ENCODE results near the gene CKM.
"Not testable (repeated sequence)": the region's sequence is repeated elsewhere in the genome, so short reads cannot be mapped to it uniquely, and the experiment has no call there.

CKM gene

DNA sequence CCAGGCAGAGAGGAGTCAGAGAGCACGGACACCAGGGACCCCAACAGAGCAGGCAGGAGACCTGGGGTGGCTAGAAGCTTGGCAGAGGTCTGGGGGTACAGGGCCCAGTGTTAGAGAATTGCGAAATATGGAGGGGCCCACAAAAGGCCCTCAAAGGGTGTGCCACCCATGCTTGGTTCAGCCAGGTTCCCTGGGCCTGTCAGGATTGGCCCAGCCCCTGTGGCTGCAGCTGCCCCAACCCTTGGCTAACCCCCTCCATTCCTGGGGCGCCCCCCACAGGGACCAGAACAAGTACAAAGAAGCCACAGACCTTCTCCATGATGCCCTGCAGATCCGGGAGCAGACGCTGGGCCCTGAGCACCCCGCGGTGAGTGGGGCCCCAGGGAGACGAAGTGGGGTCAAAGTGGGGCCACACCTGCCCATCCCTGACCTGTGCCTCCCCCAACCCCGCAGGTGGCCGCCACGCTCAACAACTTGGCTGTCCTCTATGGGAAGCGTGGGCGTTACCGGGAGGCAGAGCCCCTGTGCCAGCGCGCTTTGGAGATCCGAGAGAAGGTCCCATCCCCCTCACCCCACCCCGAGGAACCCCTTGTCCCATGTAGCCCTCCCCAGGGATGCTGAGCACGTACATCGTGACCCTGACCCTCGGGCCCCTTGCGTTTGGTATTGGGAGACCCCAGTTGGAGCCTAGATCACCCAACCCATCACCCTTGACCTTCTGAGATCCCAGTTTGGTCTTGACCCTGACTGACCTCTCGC lies 25.9 kb upstream of the CKM start:
- no peak for FAIRE-seq

DNA sequence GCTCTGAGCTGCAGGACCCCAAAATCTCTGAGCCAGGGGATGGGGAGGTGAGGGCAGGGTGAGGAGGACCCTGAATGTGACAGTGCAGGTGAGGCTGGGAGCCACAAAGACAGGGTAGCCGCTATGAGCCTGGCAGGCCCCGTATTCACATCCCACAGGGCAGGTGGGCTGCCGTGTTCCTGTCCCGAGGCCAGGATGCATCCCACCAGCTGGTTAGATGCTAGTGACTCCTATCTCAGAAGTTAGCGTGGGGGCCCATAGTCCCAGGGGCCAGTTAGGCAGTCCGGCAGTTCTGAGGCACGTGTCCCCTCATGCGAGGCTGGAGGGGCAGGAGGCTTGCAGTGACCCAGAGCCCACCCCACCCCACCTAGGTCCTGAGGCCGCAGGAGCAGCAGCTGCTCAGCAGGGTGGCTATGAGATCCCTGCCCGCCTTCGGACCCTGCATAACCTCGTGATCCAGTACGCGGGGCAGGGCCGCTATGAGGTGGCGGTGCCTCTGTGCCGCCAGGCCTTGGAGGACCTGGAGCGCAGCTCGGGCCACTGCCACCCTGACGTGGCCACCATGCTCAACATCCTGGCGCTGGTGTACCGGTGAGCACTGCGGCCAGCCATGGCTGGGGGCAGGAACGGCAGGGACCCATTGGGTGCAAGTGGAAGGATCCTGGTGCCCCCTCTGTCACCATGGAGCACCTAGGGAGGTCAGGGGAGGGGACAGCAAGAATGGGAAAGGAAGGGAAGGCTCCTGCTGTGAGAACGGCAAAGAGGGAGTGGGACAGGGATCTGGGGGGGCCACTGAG lies 25.1 kb upstream of the CKM start:
- FAIRE-seq, result no peak

DNA sequence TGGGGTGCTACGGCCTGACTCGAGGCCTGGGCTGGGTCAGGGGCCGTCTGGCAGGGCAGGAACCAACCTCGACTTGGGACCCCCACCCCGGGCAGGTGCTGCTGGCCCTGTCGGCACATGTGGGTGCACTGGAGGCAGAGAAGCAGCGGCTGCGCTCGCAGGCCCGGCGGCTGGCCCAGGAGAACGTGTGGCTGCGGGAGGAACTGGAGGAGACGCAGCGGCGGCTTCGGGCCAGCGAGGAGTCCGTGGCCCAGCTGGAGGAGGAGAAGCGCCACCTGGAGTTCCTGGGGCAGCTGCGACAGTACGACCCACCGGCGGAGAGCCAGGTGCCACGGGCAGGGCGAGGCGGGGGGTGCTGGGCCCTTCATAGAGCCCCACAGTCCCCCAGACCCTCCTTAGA lies 23.8 kb upstream of the CKM start:
- no peak for FAIRE-seq

DNA sequence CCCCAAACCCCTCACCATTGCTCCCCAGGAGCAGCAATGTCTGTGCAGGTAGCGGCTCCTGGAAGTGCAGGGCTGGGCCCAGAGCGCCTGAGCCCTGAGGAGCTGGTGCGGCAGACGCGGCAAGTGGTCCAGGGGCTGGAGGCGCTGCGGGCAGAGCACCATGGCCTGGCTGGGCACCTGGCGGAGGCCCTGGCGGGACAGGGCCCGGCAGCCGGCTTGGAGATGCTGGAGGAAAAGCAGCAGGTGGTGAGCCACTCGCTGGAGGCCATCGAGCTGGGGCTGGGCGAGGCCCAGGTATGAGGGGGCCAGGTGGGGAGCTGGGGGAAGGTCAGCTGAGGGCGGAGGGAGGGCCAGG lies 22.8 kb upstream of the CKM start:
- FAIRE-seq, result no peak

DNA sequence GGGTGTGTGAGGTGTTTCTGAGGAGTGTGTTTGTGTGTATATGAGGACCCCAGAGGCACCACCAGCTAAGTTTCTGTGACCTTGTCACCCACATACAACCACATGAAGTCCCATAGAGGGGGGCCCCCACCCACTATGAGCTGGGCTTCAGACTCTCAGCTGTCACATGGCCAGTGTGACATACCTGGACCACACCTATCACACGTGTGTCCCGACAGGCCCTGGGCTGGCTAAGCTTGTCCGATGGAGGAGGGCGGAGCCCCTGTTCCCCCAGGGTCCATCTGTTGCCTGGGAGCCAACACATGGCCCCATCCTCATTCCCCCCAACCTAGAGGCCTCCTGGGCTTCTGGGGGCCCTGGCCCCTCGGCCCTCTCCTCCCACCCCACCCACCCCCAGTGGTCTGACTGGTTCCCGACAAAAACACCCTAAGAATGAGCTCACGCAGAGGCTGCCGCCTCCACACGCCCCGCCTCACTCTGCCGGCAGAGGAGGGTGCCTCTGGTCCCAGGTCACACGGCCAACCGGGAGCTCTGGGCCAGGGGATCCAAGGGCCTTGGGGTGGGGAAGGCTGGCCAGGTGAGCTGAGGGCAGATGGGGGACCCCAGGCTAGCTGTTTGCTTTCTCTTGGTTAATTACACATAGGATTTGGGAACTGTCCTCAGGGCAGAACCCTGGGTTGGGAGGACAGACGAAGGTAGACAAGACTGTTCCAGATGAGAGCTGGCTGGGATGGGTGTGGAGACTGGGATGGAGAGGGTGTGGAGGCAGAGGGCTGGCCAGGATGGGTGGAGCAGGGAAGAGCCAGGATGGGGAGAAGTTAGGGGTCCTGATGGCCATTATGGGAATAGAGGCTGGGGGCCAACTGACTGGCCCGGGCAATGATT lies 22.2 kb upstream of the CKM start:
- no peak for FAIRE-seq

DNA sequence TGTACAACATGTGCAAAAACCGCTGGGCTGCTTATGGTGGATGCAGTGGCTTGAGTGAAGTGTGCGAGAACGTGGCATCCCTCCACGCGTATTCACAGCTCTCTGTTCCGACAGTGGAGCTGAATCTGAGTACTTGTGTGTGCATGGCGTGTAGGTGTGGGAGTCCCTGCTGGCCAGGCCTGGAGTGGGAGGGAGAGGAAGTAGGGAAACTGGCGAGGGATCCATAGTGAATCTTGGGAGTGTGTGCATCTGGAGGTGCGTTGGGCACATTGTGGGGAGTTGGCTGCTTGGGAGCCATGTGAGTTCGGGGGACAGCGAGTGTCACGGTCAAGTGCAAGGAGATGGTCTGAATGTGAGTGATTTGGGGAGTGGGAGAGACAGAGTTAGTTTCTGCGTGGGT lies 20.2 kb upstream of the CKM start:
- no peak for FAIRE-seq

DNA sequence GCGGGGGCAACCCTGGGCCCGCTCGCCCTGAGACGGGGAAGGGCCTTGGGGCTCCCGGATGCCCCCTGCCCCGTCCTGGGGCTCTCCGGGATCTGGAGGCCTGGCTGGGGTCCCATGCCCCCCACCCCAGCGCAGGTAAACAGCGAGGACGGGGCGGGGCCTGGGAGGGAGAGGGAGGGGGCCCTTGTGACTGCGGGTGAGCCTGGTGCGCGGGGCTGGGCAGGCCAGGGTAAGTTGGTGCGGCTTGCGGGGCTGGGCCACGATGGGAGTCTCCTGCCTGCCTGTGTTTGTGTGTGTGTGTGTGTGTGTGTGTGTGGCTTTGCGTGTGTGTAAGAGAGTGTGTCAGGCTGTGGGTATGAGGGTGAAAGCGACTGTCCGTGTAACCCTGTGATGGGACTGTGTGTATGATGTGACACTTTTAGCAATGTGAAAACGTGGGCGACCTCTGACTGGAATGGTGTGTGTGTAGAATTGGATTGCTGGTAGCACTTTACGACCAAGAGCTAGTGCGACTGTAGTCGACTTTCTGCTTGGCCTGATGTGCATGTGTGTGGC lies 18.3 kb upstream of the CKM start:
- FAIRE-seq, result no peak

DNA sequence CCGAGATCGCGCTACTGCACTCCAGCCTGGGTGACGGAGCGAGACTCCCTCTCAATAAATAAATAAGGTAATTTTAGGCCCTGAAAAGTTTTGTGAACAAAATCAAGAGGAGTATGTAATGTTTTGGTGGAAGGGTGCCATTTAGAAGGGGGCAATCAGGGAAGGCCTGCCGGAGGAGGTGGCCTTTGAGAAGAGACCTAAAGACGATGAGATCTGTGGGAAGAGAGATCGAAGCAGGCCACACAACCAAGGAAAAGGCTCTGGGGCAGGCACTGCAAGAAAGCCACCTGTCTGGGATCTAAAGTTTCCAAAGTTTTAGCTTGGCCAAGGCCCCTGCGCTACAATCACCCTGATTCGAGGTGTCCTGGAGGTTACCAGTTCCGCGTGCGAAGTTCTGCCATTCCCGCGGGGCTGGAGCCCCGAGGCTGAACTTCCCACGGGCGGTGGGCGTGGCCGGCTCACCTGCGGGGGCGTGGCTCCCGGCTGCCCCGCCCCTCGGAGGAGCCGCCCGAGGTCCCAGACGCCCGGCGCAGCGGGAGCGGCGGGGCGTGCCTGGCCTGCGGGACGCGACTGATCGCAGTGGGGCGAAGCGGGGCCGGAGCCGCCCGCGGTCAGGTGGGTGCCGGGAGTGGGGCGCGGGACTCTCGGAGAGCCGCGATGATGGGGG lies 17.7 kb upstream of the CKM start, which contains the start of gene KLC3:
KLC3 (plus strand) TSS at position 519 of the 667 bp plus-strand sequence. CDS start 4,792 bp downstream, outside the sequence.
- no peak for FAIRE-seq

DNA sequence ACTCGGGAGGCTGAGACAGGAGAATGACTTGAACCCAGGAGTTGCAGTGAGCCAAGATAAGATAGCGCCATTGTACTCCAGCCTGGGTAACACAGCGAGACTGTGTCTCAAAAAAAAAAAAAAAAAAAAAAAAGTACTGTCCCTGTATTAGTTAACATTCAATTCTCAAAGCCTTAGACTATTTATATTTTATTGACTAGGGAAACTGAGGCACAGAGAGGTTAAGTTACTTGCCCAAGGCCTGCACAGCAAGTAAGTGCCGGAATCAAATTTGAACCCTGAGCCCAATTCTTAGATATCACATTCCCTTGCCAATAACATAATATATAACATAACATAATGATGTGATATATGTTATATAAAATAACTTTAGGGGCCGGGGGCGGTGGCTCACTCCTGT lies 17.0 kb upstream of the CKM start:
- no peak for FAIRE-seq

DNA sequence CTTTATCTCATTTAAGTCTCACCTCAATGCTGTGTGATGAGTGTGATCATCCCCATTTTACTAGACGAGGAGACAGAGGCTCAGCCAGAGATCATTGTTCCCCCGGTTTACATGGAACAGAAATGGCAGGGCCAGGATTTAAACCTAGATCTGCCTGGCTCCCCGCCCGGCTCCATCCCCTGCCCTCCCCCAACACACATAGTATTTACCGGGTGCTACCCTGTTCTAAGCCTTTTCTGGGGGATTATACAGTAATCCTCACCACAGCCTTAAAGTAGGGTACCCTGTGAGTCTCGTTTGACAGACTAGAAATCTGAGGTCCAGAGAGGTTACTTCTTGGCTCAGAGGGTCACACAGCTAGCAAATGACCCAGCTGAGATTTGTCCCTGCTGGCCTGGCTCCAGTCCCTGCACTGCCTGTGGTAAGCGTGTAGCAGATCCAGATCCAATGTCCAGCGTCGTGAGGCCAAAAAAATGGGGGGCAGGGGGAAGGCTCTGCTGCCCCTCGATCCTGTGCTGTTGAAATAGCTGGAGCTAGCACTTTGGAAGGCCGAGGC lies 14.1 kb upstream of the CKM start:
- FAIRE-seq, result no peak

DNA sequence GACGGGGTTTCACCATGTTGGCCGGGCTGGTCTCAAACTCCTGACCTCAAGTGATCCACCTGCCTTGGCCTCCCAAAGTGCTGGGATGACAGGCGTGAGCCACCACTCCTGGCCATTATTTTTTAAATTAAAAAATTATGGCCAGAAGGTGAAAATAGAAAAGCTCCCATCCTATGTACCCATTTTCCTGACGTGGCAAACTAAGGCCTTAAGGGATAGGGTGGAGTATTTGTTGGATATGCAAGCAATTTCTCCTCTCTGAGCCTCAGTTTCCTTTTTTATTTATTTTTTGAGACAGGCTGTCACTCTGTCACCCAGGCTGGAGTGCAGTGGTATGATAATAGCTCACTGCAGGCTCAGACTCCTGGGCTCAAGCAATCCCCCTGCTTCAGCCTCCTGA lies 12.2 kb upstream of the CKM start:
- FAIRE-seq, result not testable (repeated sequence)

DNA sequence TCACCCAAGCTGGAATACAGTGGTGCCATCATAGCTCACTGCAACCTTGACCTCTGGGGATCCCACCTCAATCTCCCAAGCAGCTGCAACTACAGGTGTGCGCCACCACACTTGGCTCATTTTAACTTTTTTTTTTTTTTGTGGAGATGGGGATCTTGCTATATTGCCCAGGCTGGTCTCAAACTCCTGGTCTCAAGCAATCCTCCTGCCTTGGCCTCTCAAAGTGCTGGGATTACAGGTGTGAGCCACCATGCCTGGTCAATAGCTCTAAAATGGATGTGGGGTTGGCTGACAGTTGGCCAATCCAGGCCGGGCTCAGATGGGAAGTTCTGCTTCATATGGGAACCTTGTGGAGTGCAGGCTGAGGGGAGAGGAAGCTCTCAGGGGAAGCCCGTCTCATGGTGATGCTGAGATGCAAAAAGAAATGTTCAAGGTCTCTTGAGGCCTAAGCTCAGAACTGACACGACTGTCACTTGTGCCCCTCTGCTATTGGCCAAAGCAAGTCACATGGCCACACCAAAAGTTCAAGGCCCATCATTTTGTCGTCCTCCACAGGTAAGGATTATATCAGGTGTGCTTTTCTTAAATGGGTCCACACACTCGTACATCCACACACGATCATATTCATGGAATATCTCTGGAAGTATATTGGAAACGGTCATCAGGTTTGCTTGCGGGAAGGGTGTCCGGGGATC lies 11.1 kb upstream of the CKM start:
- FAIRE-seq, result no peak

DNA sequence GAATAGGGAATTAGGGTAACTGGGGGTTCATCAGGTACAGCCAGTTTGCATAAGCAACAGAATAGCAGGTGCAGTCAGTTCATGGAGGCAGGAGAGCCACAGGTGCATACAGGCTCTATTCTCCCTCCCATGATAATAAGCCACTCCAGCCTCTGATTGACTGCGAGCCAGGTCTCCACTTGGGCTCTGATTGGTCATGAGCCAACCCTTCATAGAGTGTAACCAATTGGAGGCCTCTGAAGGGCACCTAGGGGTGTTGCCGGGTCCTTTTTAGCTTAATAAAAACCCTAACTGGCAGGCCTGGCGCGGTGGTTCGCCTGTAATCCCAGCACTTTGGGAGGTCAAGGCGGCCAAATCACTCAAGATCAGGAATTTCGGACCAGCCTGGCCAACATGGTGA lies 8.7 kb upstream of the CKM start:
- no peak for FAIRE-seq

DNA sequence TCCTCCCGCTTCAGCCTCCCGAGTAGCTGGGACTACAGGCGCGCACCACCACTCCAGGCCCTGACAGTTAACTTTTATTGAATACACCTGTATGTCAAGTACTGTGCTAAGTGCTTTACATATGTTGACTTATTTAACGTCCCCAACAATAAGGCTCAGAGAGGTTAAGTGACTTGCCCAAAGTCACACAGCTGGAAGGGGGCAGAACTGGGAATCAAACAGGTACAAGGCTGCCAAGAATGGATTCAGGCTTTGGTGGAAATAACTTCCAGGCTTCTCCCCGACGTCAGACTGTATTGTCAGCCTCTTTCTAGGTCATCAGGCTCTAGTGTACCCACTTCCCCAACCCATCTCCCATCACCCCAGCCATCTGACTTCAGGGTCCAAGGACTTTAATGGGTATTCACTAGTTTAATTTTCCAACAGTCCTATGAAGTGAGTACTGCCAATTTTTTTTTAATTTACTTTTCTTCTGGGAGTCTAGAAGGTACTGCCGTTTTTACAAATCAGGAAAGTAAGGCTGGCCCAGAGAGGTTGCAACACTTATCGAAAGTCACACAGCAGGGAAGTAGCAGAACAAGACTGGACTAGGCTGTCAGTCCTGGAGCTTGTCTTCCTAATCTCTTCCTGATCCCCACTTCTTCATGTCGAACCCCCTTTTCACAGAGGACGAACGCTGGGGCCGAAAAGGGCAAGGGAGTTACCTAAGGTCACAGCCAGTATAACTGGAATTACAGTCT lies 4.9 kb upstream of the CKM start:
- FAIRE-seq, result no peak

DNA sequence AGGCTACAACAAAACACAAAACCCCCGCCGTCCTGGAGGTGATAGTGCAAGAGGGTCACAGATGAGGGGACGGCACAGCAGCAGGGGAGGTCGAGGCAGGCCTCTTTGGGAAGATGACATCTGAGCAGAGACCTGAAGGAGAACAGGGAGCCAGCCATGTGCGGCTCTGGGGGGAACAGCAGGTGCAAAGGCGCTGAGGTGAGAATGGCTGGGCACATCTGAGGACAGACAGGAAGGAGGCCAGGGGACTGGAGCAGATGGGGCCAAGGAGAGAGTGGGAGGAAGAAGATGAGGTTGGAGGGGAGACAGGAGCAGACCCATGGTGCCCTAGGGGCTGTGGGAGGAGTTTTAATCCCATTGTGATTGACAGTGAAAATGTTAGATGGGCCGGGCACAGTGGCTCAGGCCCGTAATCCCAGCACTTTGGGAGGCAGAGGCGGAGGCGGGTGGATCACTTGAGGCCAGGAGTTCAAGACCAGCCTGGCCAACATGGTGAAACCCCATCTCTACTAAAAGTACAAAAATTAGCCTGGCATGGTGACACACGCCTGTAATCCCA lies 1.8 kb upstream of the CKM start:
- FAIRE-seq, result no peak

DNA sequence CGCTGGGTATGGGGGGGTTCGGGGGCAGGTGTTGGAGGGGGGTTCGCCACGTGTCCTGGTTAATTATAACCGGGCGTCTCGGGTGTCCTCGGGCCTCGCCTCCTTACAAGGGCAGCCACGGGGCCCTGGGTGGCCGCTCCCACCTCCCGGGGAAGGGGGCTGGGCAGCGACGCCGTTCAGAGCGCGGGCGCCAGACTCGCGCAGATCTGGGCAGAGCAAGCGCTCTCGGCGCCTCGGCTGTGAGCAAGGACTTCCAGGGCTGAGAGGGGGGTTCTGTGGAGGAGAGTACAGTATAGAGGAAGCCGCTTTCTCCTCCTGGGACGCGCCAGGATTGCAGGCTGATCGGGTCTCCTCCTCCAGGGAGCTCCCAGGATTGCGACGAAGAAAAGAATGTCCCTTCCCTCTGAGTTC lies 1.0 kb upstream of the CKM start:
- FAIRE-seq, result no peak

DNA sequence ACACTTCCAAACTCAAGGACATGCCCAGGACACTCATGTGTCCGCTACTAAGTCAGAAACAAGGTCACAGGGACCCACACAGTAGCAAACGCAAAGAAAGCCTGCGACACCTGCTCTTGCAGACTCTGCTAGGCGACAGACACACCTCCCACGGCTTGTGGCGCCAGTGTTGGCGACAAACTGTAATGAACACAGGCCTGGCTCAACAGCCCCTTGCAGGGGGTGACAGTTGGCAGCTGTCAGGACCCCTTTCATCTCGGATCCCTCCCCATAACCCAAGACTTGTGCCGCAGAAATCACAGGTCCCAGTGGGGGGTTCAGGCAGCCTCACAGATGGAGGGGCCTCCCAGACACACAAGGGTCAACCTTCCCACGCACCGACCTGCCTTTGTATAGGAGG lies 364 bp downstream of the CKM start:
- FAIRE-seq, result no peak

DNA sequence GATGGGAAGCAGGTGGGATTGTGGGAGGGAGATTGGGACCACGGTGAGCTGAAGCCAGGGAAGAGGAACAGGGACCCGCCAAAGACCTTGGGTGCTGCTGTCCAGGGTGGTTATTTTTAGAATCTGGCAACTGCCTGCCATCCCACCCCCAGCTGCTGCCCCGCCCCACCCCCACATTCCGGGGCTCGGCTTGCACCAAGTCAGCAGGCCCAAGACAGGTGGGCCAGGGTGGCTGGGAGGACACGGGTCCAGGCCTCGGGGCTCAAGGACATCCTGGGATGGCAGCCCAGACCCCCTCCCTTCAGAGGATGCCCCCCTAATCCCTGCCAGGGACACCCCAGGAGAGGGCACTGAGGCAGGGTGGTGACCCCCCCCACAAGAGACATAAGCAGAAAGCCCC lies 827 bp downstream of the CKM start:
- no peak for FAIRE-seq

DNA sequence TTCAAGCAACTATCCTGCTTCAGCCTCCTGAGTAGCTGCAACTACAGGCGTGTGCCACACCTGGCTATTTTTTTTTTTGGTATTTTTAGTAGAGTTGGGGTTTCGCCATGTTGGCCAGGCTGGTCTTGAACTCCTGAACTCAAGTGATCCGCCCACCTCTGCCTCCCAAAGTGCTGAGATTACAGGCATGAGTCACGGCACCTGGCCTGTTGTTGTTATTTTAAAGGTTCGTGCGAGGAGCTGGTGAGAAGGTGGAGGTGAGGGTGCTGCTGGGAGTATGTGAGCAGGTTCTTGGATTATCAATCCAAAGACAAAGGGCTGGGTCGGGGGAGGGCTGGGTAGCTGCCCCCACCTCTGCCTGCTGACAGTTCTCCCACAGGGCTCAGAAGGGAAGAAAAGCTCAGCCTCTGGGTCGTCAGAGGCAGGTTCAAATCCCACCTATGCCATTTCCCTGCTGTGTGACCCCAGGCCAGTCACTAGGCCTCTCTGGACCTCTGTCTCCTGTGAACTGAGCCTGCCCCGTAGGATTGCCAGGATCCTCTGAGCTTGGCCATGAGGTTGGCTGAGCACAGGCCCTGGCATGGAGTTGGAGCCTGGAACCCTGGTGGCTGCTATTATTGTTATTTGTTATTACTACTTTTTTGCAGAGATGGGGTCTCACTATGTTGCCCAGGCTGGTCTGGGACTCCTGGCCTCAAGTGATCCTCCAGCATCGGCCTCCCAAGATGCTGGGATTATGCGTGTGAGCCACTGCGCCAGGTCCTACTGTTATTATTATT lies 1.5 kb downstream of the CKM start:
- FAIRE-seq, result no peak

DNA sequence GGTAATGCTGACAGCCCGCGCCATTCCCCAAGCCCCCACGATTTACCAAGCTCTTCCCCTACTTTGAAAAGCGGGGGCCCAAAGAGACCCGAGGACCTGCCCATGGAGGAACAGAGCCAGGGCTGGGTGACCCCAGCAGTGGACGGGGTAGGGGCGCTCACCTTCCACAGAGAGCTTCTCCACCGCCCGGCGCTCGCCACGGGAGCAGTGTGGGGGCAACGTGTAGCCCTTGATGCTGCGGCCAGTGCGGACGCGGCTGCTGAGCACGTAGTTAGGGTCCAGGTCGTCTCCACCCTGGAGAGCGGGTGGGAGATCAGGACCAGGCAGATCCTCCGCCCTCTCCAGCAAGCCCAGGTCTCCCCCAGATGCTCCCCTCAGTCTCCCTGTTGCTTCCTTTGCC lies 7.4 kb downstream of the CKM start:
- FAIRE-seq, result no peak
